DOHH2 (cell line): ENCODE measurements around the gene DDX54.

Experiments used
- H3F3A ChIP-seq: fragments of 200-600 bp; sonication (generic), shearing (Covaris generic); 2 replicates; pipeline ENCODE4 v1.6.0; 2016; ENCODE audit warnings: antibody characterized with exemption, mild to moderate bottlenecking; ENCODE audit not compliant: control insufficient read depth, insufficient read depth
- H3K27ac ChIP-seq: fragments of 200-600 bp; sonication (generic); 2 replicates; pipeline ENCODE4 v1.5.1; 2014; ENCODE audit warnings: low read depth, mild to moderate bottlenecking, low read length, moderate library complexity
- H3K27me3 ChIP-seq: fragments of 200-600 bp; sonication (generic); 2 replicates; pipeline ENCODE4 v1.6.1; 2014; ENCODE audit warnings: mild to moderate bottlenecking, low read length, mixed read lengths; ENCODE audit not compliant: control insufficient read depth
- H3K36me3 ChIP-seq: fragments of 200-600 bp; sonication (generic); 2 replicates; pipeline ENCODE4 v1.6.1; 2014; ENCODE audit warnings: mild to moderate bottlenecking, low read length, moderate library complexity, mixed read lengths; ENCODE audit not compliant: control insufficient read depth
- H3K4me1 ChIP-seq: fragments of 200-600 bp; sonication (generic); 2 replicates; pipeline ENCODE4 v1.6.1; 2014; ENCODE audit warnings: mild to moderate bottlenecking, low read length, mixed read lengths; ENCODE audit not compliant: control insufficient read depth
- H3K4me2 ChIP-seq: fragments of 200-600 bp; sonication (generic); 2 replicates; pipeline ENCODE4 v1.6.0; 2014; ENCODE audit warnings: mild to moderate bottlenecking, low read length, moderate library complexity
- H3K4me3 ChIP-seq: fragments of 200-600 bp; sonication (generic); 2 replicates; pipeline ENCODE4 v1.5.1; 2014; ENCODE audit warnings: mild to moderate bottlenecking, low read length, mixed read lengths
- H3K79me2 ChIP-seq: fragments of 200-600 bp; sonication (generic); 2 replicates; pipeline ENCODE4 v1.6.1; 2014; ENCODE audit warnings: mild to moderate bottlenecking, low read length, mixed read lengths; ENCODE audit not compliant: control insufficient read depth
- H3K9me2 ChIP-seq: fragments of 200-600 bp; sonication (generic); replicated peaks from 2 replicates; pipeline ENCODE4 v1.6.1; 2014; ENCODE audit warnings: mild to moderate bottlenecking, low read length, mixed read lengths; ENCODE audit not compliant: control insufficient read depth
- H3K9me3 ChIP-seq: fragments of 200-600 bp; sonication (generic); 2 replicates; pipeline ENCODE4 v1.6.1; 2014; ENCODE audit warnings: antibody characterized with exemption, low read length, mixed read lengths; ENCODE audit not compliant: control insufficient read depth, insufficient read depth
- H4K20me1 ChIP-seq: fragments of 200-600 bp; sonication (generic); 2 replicates; pipeline ENCODE4 v1.6.0; 2014; ENCODE audit warnings: low read depth, mild to moderate bottlenecking, antibody characterized with exemption, low read length, moderate library complexity; ENCODE audit not compliant: control insufficient read depth, insufficient read depth
- EZH2phosphoT487 ChIP-seq: fragments of 200-600 bp; sonication (generic); IDR thresholded peaks from 2 replicates; pipeline ENCODE4 v1.6.1; 2017; ENCODE audit warnings: borderline replicate concordance, mild to moderate bottlenecking, antibody characterized with exemption, low read length, moderate library complexity, mixed read lengths
- TF ChIP-seq, protein P1 (sequence below): fragments of 200-600 bp; sonication (generic); IDR thresholded peaks from one replicate; pipeline ENCODE4 v1.5.1; 2014; ENCODE audit warnings: antibody characterized with exemption, mild to moderate bottlenecking, low read depth, low read length; ENCODE audit not compliant: poor library complexity, severe bottlenecking

DDX54 gene

DNA sequence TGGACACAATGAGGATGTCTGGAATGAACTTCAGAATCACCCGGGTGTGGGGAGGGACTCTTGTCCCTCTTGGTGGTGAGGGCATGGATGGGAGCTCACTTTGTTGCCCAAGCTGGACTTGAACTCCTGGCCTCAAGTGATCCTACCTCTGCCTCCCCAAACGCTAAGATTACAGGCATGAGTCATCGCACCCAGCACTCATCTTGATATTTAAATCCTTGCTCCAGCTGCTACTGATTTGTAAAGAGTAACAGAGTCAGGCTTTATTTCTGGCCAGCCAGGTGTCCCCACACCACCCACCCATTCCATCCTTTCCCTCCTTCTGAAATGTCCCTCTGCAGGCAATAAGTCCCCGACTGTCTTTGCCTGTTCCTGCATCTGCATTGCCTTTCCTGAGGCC lies 4.9 kb downstream of the DDX54 start:
- Histone ChIP-seq H3K79me2 (peaks cover 52% of the 10 kb centered on the region), H3K9me3 (no peaks in the 10 kb centered on the region)
- TF ChIP-seq, protein P1, sequence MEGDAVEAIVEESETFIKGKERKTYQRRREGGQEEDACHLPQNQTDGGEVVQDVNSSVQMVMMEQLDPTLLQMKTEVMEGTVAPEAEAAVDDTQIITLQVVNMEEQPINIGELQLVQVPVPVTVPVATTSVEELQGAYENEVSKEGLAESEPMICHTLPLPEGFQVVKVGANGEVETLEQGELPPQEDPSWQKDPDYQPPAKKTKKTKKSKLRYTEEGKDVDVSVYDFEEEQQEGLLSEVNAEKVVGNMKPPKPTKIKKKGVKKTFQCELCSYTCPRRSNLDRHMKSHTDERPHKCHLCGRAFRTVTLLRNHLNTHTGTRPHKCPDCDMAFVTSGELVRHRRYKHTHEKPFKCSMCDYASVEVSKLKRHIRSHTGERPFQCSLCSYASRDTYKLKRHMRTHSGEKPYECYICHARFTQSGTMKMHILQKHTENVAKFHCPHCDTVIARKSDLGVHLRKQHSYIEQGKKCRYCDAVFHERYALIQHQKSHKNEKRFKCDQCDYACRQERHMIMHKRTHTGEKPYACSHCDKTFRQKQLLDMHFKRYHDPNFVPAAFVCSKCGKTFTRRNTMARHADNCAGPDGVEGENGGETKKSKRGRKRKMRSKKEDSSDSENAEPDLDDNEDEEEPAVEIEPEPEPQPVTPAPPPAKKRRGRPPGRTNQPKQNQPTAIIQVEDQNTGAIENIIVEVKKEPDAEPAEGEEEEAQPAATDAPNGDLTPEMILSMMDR, result no peak
- no peak for TF ChIP-seq EZH2phosphoT487

DNA sequence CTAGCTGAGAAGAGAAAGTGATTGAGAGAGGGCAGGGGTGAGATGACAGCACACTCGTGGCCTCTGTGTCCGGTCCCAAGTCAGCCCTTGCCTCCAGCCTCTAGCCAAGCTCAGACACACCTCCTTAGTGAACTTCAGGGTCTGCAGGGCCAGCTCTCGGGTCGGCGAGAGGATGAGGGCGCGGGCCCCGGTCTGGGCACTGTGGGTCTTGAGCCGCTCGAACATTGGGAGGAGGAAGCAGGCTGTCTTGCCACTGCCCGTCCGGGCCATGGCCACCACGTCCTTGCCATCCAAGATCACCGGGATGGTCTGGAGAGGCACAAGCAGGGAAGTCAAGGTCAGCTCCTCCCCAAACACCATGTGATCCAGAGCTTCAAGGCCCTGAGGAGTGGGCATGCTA lies 6.3 kb downstream of the DDX54 start:
- H3F3A ChIP-seq, result peaks cover 7% of the 10 kb centered on the region; the same call in 1 of the 2 replicates
- peaks cover 7% of the 10 kb centered on the region; the same call in 1 of the 2 replicates for H4K20me1 ChIP-seq
- H3K4me3 ChIP-seq, result no peak overlapping the region
- H3K36me3 ChIP-seq, result peaks cover 84% of the 10 kb centered on the region
- H3K27ac ChIP-seq, result no peak overlapping the region
- H3K27me3 ChIP-seq, result no peaks in the 10 kb centered on the region
- H3K9me3 ChIP-seq, result no peaks in the 10 kb centered on the region
- no peaks in the 10 kb centered on the region for H3K9me2 ChIP-seq
- no peak overlapping the region for H3K4me2 ChIP-seq
- H3K79me2 ChIP-seq, result peaks cover 43% of the 10 kb centered on the region
- TF ChIP-seq, protein P1, result no peak
- no peak for TF ChIP-seq EZH2phosphoT487
- peaks cover 37% of the 10 kb centered on the region for H3K4me1 ChIP-seq

More for the DNA sequence above, 4.9 kb downstream of the DDX54 start:
- no peak overlapping the region for H3K4me2 ChIP-seq
- H3K4me1 ChIP-seq, result peaks cover 30% of the 10 kb centered on the region
- peaks cover 7% of the 10 kb centered on the region; the same call in 1 of the 2 replicates for H4K20me1 ChIP-seq
- H3K36me3 ChIP-seq, result peaks cover 80% of the 10 kb centered on the region
- no peak overlapping the region for H3K27ac ChIP-seq
- no peak overlapping the region for H3K4me3 ChIP-seq
- H3F3A ChIP-seq, result 0 out of 2 replicates have a peak, but pooled peaks cover 2% of the 10 kb centered on the region
- H3K27me3 ChIP-seq, result no peaks in the 10 kb centered on the region
- H3K9me2 ChIP-seq, result no peaks in the 10 kb centered on the region

GRCh38 chr12:113174461-113175384 lies 10.6 kb downstream of the DDX54 start:
- TF ChIP-seq, protein P1, result peak; percentile 87
- TF ChIP-seq EZH2phosphoT487, result no peak
- no peaks in the 10 kb centered on the region for H3K9me3 ChIP-seq
- H3K79me2 ChIP-seq, result peaks cover 17% of the 10 kb centered on the region
- peaks cover 92% of the 10 kb centered on the region for H3K36me3 ChIP-seq
- H3K9me2 ChIP-seq, result no peaks in the 10 kb centered on the region
- peak overlapping the region; percentile 74 for H3K4me2 ChIP-seq
- H3K27ac ChIP-seq, result peak overlapping the region; percentile 92
- no peaks in the 10 kb centered on the region for H4K20me1 ChIP-seq
- H3K4me3 ChIP-seq, result peak overlapping the region; percentile 49
- H3K4me1 ChIP-seq, result peaks cover 54% of the 10 kb centered on the region
- H3K27me3 ChIP-seq, result no peaks in the 10 kb centered on the region
- peaks cover 21% of the 10 kb centered on the region for H3F3A ChIP-seq
